ENCODE measurements around the gene VWA5A. TPM values are rescaled to one million over a fixed set of nuclear protein-coding genes. Genes with fewer than 3 reads are reported as not detected.

The VWA5A gene
- total and polyA plus RNA-seq, 9 of the 15 experiments (the other 6 are each of a cell fraction or from before 2014, with no cell fraction given) = 4.6 to 19.7 (median 6.9) TPM

DNA sequence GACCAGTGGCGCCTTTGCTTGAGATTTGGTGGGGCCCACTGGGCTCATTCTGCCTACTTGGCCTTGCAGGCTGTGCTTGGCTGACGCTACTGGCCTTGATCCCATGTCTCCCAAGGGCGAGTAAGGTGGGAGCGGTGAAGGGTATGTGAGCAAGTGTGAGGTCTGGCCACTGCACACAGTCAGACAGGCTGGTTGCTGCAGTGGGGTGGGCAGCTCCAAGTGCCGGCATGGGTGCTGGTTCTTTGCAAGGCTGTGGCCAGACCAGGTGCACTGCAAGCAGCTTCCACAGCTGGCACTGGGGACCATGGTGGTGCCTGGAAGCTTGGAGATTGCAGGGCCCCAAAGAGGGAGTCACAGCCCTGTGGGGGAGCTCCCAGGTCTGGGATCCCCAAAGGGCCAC, 40.7 kb upstream of the VWA5A start:
- CTCF ChIA-PET (ENCODE audit: low intra/inter-chr PET ratio) = no interaction called here
- no peak overlapping the region for H3K4me2 ChIP-seq (ENCODE audit: insufficient read depth, low read length)

More for the DNA sequence above, 40.7 kb upstream of the VWA5A start:
- no peaks in the 10 kb centered on the region for H3K9me3 ChIP-seq (replicated peaks; ENCODE audit: control insufficient read depth, insufficient read depth, low read depth, low read length)
- no peaks in the 10 kb centered on the region for H3K36me3 ChIP-seq (ENCODE audit: control insufficient read depth, insufficient read depth, low read length)
- TF ChIP-seq, protein P1, sequence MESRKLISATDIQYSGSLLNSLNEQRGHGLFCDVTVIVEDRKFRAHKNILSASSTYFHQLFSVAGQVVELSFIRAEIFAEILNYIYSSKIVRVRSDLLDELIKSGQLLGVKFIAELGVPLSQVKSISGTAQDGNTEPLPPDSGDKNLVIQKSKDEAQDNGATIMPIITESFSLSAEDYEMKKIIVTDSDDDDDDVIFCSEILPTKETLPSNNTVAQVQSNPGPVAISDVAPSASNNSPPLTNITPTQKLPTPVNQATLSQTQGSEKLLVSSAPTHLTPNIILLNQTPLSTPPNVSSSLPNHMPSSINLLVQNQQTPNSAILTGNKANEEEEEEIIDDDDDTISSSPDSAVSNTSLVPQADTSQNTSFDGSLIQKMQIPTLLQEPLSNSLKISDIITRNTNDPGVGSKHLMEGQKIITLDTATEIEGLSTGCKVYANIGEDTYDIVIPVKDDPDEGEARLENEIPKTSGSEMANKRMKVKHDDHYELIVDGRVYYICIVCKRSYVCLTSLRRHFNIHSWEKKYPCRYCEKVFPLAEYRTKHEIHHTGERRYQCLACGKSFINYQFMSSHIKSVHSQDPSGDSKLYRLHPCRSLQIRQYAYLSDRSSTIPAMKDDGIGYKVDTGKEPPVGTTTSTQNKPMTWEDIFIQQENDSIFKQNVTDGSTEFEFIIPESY (CRISPR knock-in tag; IDR thresholded peaks at IDR 0.05) = 0 out of 2 replicates have a peak, but pooled peaks have one; percentile 18
- no peak for TF ChIP-seq ZNF707 (CRISPR knock-in tag; conservative IDR thresholded peaks at IDR 0.05)
- H3K27ac ChIP-seq (ENCODE audit: extremely low read depth, low read depth, low read length) = no peak overlapping the region
- 0 out of 2 replicates have a peak overlapping the region, but pooled peaks have one; percentile 6 for H2AFZ ChIP-seq (ENCODE audit: low read depth, low read length)
- H3K9me1 ChIP-seq (ENCODE audit: control insufficient read depth, insufficient read depth, low read length) = no peaks in the 10 kb centered on the region
- ATAC-seq = no peak
- no peaks in the 10 kb centered on the region for H3K27me3 ChIP-seq (ENCODE audit: control insufficient read depth in 2 of 2, insufficient read depth in 2 of 2, low read length in 2 of 2)
- no peak for FAIRE-seq
- no TSS peak for BruUV-seq (replicated peaks)
- H3K79me2 ChIP-seq (ENCODE audit: control insufficient read depth, insufficient read depth, low read length) = no peaks in the 10 kb centered on the region
- intact Hi-C loops (cut with micrococcal nuclease) (loop anchor here (5.0 kb wide), 1 partner anchor 203 kb away; no protein-coding TSS in a partner anchor), in situ Hi-C loops (cut with MboI) (loop anchor here (5.0 to 25.0 kb wide), 4 partner anchors 118 to 788 kb away; partner anchors contain the start of gene ROBO3)
- H3K9ac ChIP-seq (ENCODE audit: insufficient read depth in 1 of 2, low read depth in 2 of 2, low read length in 2 of 2) = no peak overlapping the region; a peak in 1 of 4 replicates
- WGBS (ENCODE audit: insufficient coverage, low coverage, missing lambda C conversion rate) = 91% methylated on average over 4 of the region's 5 CpGs
- peaks cover 23 to 24% of the 10 kb centered on the region in 2 experiments; a peak in 4 of 5 replicates for H3K4me1 ChIP-seq (replicated peaks in 1 of 2; ENCODE audit: control insufficient read depth in 2 of 2, insufficient read depth in 2 of 2, low read length in 2 of 2)
- DNase-seq (ENCODE audit: extremely low read depth in 1 of 4, low spot score in 3 of 4) = no peak
- H3K4me3 ChIP-seq = no peak overlapping the region
- H4K20me1 ChIP-seq (replicated peaks; ENCODE audit: control insufficient read depth, insufficient read depth, low read length) = no peaks in the 10 kb centered on the region
- POLR2A ChIA-PET = interaction anchor here (1.9 kb wide), 1 partner anchor 98 kb away, joined by 6 read pairs; no protein-coding TSS in a partner anchor

All from K562 (cell line).